K562 (cell line): Measurements from ENCODE around the gene XYLB.
"Not testable (repeated sequence)": the region's sequence is repeated elsewhere in the genome, so short reads cannot be mapped to it uniquely, and the experiment has no call there.

ENCODE experiments used
- ATF2 ChIP-seq: sonication (generic); formaldehyde crosslinking; IDR thresholded peaks from 2 replicates; pipeline ENCODE4 v1.8.1; 2022; ENCODE audit warnings: missing genetic modification reagents
- CTCF ChIP-seq, 3 experiments: IDR thresholded peaks in 2 of 3; conservative IDR thresholded peaks in 1 of 3; 2 replicates each; pipeline ENCODE4 v1.5.1; 2011 to 2012; ENCODE audit warnings: low read length in 3 of 3, mild to moderate bottlenecking in 3 of 3, control low read depth in 2 of 3, improper control_type of control experiment in 1 of 3, inconsistent platforms in 1 of 3, low read depth in 1 of 3, mixed read lengths in 1 of 3, moderate library complexity in 1 of 3; ENCODE audit not compliant: insufficient read depth in 2 of 3
- FOXM1 ChIP-seq, 2 experiments: fragments of 450-650 bp in 1 of 2; sonication (generic) in 1 of 2; formaldehyde crosslinking in 1 of 2; IDR thresholded peaks; 2 replicates each; pipeline versions ENCODE4 v1.6.1 to v1.9.0; 2017 to 2022; ENCODE audit warnings: low read depth in 2 of 2, mild to moderate bottlenecking in 2 of 2, missing genetic modification reagents in 1 of 2, moderate library complexity in 1 of 2
- IRF2 ChIP-seq: sonication (generic); formaldehyde crosslinking; IDR thresholded peaks from 2 replicates; pipeline ENCODE4 v1.8.1; 2022; ENCODE audit warnings: mild to moderate bottlenecking, missing genetic modification reagents
- L3MBTL2 ChIP-seq: fragments of 450-650 bp; IDR thresholded peaks from 2 replicates; pipeline ENCODE4 v1.6.1; 2016; ENCODE audit warnings: mild to moderate bottlenecking, moderate library complexity
- MAFF ChIP-seq: IDR thresholded peaks from 2 replicates; pipeline ENCODE4 v1.6.1; 2012; ENCODE audit warnings: low read length, improper control_type of control experiment
- MTA3 ChIP-seq: fragments of 450-650 bp; formaldehyde crosslinking; IDR thresholded peaks from 2 replicates; pipeline ENCODE4 v1.6.1; 2017; ENCODE audit warnings: mild to moderate bottlenecking, borderline replicate concordance
- POLR2A ChIP-seq: fragments of 450-650 bp; conservative IDR thresholded peaks from 2 replicates; pipeline ENCODE4 v1.6.1; 2016
- PYGO2 ChIP-seq: fragments of 450-650 bp; IDR thresholded peaks from 2 replicates; pipeline ENCODE4 v1.6.1; 2016; ENCODE audit warnings: mild to moderate bottlenecking, missing genetic modification characterization, moderate library complexity, missing compliant biosample characterization
- RAD21 ChIP-seq, 2 experiments: fragments of 250-450 bp in 1 of 2; fragments of 450-650 bp in 1 of 2; sonication (Bioruptor Pico) in 1 of 2; formaldehyde crosslinking in 1 of 2; IDR thresholded peaks in 1 of 2; conservative IDR thresholded peaks in 1 of 2; 2 replicates each; pipeline versions ENCODE4 v1.4.0 to v1.8.0; 2020 to 2022; ENCODE audit warnings: mild to moderate bottlenecking in 2 of 2, moderate library complexity in 1 of 2
- SP1 ChIP-seq: sonication (generic); formaldehyde crosslinking; IDR thresholded peaks from 2 replicates; pipeline ENCODE4 v1.8.1; 2022; ENCODE audit warnings: mild to moderate bottlenecking, missing genetic modification reagents
- SREBF1 ChIP-seq: fragments of 150-350 bp; IDR thresholded peaks from 2 replicates; pipeline ENCODE4 v1.6.1; 2014; ENCODE audit warnings: antibody characterized with exemption, low read depth, low read length, borderline replicate concordance
- ZBTB34 ChIP-seq: fragments of 250-450 bp; sonication (Bioruptor Pico); IDR thresholded peaks from 2 replicates; pipeline ENCODE4 v1.8.0; 2021; ENCODE audit warnings: mild to moderate bottlenecking, moderate library complexity
- ZFP91 ChIP-seq: sonication (generic); formaldehyde crosslinking; IDR thresholded peaks from 2 replicates; pipeline ENCODE4 v1.8.0; 2022; ENCODE audit warnings: mild to moderate bottlenecking, missing genetic modification reagents

- not testable (repeated sequence) for TF ChIP-seq L3MBTL2; MTA3; ZFP91 (CRISPR knock-in tag); SP1 (CRISPR knock-in tag); CTCF (IDR thresholded peaks at IDR 0.05 in 2 of 3, conservative IDR thresholded peaks at IDR 0.05 in 1 of 3; ENCODE audit: insufficient read depth in 2 of 3, low read depth in 1 of 3, low read length in 3 of 3); RAD21 (CRISPR knock-in tag; conservative IDR thresholded peaks at IDR 0.05 in 1 of 2, IDR thresholded peaks at IDR 0.05 in 1 of 2); MAFF; SREBF1; FOXM1 (IDR thresholded peaks at IDR 0.05; ENCODE audit: low read depth); FOXM1 (CRISPR knock-in tag; IDR thresholded peaks at IDR 0.05; ENCODE audit: low read depth); ATF2 (CRISPR knock-in tag); PYGO2 (tag); IRF2 (CRISPR knock-in tag); ZBTB34 (CRISPR knock-in tag); POLR2A
Measured at GRCh38 chr3:38420758-38421157, 74.2 kb downstream of the XYLB start.
